GM12801 (cell line): Measurements from ENCODE around the gene MUC15.

Experiments
- CTCF ChIP-seq: IDR thresholded peaks from one replicate; pipeline ENCODE4 v1.5.1; 2011; ENCODE audit warnings: control low read depth; ENCODE audit not compliant: insufficient read length; ENCODE audit errors: extremely low read depth

Gene MUC15

GRCh38 chr11:26607725-26608506 is 35.9 kb upstream of the MUC15 start:
- no peak for TF ChIP-seq CTCF

DNA sequence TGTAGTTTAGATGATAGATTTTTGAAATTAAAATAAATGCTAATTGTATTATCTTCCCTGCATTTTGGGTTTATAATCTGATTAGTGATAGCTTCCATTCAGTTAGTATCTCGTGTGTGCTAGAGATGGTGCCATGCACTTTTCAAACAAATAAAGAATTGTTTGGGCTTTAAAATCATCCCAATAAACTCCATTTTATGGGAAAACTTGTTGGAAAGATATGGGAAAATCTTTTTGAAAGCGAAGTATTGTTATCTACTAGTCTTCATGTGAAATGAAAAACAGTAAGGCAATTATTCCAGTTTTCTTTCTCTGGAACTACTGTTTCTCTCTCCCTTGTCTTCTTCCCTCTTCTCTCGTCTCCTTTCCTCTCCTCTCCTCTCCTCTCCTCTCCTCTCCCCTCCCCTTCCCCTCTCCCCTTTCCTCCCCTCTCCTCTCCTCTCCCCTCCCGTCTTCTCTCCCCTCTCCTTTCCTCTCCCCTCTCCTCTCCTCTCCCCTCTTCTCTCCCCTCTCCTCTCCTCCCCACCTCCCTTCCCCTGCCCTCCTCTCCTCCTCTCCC is 27.9 kb upstream of the MUC15 start:
- no peak for TF ChIP-seq CTCF

DNA sequence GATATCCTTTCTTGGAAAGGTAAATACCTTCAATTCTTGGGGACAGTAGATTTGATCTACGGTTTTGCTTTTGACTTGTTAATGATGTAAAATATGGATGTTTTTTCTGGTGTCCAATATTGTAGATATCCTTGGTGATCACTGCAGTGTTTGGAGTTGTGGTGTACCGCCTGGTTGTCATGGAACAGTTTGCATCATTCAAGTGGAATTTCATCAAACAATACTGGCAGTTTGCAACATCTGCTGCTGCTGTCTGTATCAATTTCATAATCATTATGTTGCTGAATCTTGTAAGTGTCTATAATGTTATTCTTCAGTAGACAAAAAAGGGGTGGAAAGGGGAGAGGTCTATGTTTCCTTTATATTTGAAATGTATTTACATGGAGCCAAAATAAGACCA is 27.4 kb upstream of the MUC15 start:
- TF ChIP-seq CTCF = no peak

GRCh38 chr11:26597899-26598298 is 25.8 kb upstream of the MUC15 start:
- no peak for TF ChIP-seq CTCF

DNA sequence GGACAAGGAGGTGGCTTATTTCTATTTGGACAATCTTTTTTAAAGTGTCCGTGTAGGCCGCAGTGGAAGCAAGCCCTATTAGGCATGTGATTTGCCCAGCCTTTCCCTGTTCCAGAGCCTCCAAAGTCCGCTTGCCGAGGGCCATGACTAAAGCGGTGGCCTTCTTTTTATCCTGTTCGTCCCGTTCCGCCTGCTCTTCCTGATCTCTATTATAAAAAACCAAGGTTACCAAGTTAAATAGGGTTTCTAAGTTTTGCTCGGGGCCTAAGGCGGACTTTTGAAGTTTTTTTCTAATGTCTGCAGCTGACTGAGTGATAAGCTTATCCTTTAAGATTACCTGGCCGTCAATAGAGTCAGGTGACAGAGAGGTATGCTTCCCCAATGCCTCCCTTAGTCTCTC is 21.6 kb upstream of the MUC15 start:
- no peak for TF ChIP-seq CTCF

DNA sequence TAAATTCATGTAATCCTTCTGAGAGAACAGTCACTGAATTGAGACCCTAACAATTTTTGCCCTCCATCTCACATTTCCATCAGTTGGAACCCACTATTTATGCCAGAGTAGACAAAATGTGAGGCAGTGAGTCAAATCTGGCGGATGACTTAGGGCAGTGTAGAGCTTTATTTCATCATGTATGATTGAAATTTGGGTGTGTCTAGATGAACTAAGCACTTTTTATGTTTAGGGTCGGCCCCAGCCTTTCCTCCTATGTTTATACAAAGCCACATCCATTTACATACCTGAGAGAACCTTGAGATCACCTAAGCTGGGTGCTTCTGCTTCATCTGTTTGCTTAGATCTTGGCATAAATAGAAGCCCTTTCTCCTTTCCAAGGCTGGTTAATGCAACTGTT is 15.0 kb upstream of the MUC15 start:
- TF ChIP-seq CTCF = no peak

DNA sequence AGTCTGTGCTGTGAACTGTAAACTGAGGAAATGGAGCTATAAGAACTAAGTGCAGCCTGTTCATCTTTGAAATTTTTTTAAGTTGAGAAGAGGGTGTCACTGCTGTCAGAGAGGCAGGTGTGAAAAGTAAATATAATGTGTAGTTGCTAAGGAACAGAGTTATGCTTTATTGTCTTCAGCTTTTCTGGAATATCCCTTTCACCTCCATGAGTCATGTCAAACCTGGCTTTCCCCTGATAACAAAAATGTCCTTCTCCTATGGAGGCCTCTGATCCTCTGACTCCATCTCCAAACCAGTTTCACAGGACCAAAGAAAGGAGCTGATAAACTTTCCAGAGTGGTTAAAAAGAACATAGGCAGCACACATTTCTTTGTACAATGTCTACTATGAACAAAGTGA is 12.8 kb upstream of the MUC15 start:
- TF ChIP-seq CTCF = no peak
